Panc1 (cell line): ENCODE measurements around the gene LGALS3. TPM values are rescaled to one million over a fixed set of nuclear protein-coding genes. Genes with fewer than 3 reads are reported as not detected.

ENCODE experiments used
- ATAC-seq: fragments of 200-7000 bp; cut with Tn5 transposase; 2 replicates; pipeline ENCODE4 v1.9.1; 2020; ENCODE audit warnings: mild to moderate bottlenecking, moderate library complexity
- BruUV-seq: library from RNA; stranded (reverse); fragments of 400-500 nt; replicated peaks from 2 replicates; lab custom pipeline; 2021; lab: Mats Ljungman, UMichigan
- CTCF ChIA-PET: fragments of 300-600 bp; sonication (Branson Sonifier 250); formaldehyde crosslinking; loops from one replicate; lab custom pipeline; 2022; ENCODE audit warnings: antibody characterized with exemption; lab: Charles Lee
- POLR2A ChIA-PET: fragments of 300-600 bp; sonication (Branson Sonifier 250); formaldehyde crosslinking; loops from one replicate; lab custom pipeline; 2022; ENCODE audit warnings: antibody characterized with exemption; lab: Charles Lee
- DNase-seq: peaks from one replicate; pipeline ENCODE4 v3.0.0-alpha.2; 2010; ENCODE audit warnings: low read depth, low spot score
- H3K27ac ChIP-seq: 2 replicates; pipeline ENCODE4 v1.5.1; 2011; ENCODE audit warnings: mild to moderate bottlenecking, low read length, inconsistent platforms
- H3K27me3 ChIP-seq: fragments of 200-500 bp; sonication (Bioruptor generic); 2 replicates; pipeline ENCODE4 v1.6.0; 2014; ENCODE audit warnings: low read length, inconsistent platforms; ENCODE audit not compliant: control insufficient read depth, insufficient read depth
- H3K36me3 ChIP-seq: fragments of 200-500 bp; sonication (Bioruptor generic); 2 replicates; pipeline ENCODE4 v1.5.1; 2014; ENCODE audit warnings: inconsistent platforms, mild to moderate bottlenecking, low read length, moderate library complexity; ENCODE audit not compliant: control insufficient read depth, insufficient read depth
- H3K4me1 ChIP-seq: 2 replicates; pipeline ENCODE4 v1.5.1; 2011; ENCODE audit warnings: inconsistent platforms, mild to moderate bottlenecking, low read length, moderate library complexity; ENCODE audit not compliant: control insufficient read depth, insufficient read depth
- H3K4me3 ChIP-seq, 2 experiments: 2 replicates each; pipeline ENCODE4 v1.5.1; 2011 to 2012; ENCODE audit warnings: low read depth in 2 of 2, low read length in 2 of 2, mild to moderate bottlenecking in 2 of 2, inconsistent platforms in 1 of 2, moderate library complexity in 1 of 2
- H3K9me3 ChIP-seq: fragments of 200-500 bp; sonication (Bioruptor generic); 2 replicates; pipeline ENCODE4 v1.5.1; 2014; ENCODE audit warnings: low read depth, mild to moderate bottlenecking, inconsistent platforms, low read length, moderate library complexity; ENCODE audit not compliant: control insufficient read depth, insufficient read depth
- POLR2AphosphoS5 ChIP-seq: IDR thresholded peaks from 2 replicates; pipeline ENCODE4 v1.6.1; 2012; ENCODE audit warnings: mild to moderate bottlenecking, low read depth, low read length, moderate library complexity
- SIN3A ChIP-seq: IDR thresholded peaks from 2 replicates; pipeline ENCODE4 v1.6.1; 2012; ENCODE audit warnings: low read depth, mild to moderate bottlenecking, low read length, moderate library complexity, borderline replicate concordance; ENCODE audit not compliant: insufficient read depth
- TCF7L2 ChIP-seq: IDR thresholded peaks from 2 replicates; pipeline ENCODE4 v1.6.1; 2011; ENCODE audit warnings: mild to moderate bottlenecking, low read depth, low read length, inconsistent platforms
- in situ Hi-C: cut with HindIII; loops from 2 replicates; pipeline ENCODE4 v1.10.0; 2016; ENCODE audit warnings: low sequenced_read_pairs, low pct_unique_long_range_greater_than_20kb
- intact Hi-C: fragments of 100-400 bp; cut with micrococcal nuclease; formaldehyde crosslinking; loops from one replicate; pipeline ENCODE4 v1.10.0; 2022; ENCODE audit not compliant: unreplicated experiment
- total RNA-seq: library from RNA; stranded (reverse); gene quantifications from one replicate; pipeline ENCODE4 v1.2.1, GENCODE V29; 2021; ENCODE audit not compliant: unreplicated experiment
- TF ChIP-seq, protein P1 (sequence below): fragments of 450-650 bp; IDR thresholded peaks from 2 replicates; pipeline ENCODE4 v1.5.1; 2017; ENCODE audit warnings: mild to moderate bottlenecking
- TF ChIP-seq, protein P2 (sequence below), 2 experiments: IDR thresholded peaks; 2 replicates each; pipeline ENCODE4 v1.6.1; 2011 to 2012; ENCODE audit warnings: low read depth in 2 of 2, control low read depth in 1 of 2, low read length in 1 of 2, mild to moderate bottlenecking in 1 of 2, moderate library complexity in 1 of 2; ENCODE audit not compliant: insufficient read depth in 1 of 2

Gene LGALS3
- total RNA-seq, 1 experiment from 2014 or later, result 146 TPM

DNA sequence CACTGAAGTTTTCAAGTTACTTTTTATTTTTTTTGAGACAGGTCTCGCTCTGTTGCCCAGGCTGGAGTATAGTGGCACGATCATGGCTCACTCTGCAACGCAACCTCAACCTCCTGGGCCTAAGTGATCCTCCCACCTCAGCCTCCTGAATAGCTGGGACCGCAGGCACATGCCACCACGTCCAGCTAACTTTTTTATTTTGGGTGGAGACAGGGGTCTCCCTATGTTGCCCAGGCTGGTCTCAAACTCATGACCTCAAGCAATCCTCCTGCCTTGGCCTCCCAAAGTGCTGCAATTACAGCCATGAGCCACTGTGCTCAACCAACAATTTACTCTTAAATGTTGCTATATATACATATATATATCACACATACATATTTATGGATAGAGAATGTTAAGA is 27.4 kb upstream of the LGALS3 start:
- POLR2A ChIA-PET, result no interaction called here
- TF ChIP-seq, protein P1, sequence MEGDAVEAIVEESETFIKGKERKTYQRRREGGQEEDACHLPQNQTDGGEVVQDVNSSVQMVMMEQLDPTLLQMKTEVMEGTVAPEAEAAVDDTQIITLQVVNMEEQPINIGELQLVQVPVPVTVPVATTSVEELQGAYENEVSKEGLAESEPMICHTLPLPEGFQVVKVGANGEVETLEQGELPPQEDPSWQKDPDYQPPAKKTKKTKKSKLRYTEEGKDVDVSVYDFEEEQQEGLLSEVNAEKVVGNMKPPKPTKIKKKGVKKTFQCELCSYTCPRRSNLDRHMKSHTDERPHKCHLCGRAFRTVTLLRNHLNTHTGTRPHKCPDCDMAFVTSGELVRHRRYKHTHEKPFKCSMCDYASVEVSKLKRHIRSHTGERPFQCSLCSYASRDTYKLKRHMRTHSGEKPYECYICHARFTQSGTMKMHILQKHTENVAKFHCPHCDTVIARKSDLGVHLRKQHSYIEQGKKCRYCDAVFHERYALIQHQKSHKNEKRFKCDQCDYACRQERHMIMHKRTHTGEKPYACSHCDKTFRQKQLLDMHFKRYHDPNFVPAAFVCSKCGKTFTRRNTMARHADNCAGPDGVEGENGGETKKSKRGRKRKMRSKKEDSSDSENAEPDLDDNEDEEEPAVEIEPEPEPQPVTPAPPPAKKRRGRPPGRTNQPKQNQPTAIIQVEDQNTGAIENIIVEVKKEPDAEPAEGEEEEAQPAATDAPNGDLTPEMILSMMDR, result no peak
- no peak for TF ChIP-seq TCF7L2
- TF ChIP-seq, protein P2, sequence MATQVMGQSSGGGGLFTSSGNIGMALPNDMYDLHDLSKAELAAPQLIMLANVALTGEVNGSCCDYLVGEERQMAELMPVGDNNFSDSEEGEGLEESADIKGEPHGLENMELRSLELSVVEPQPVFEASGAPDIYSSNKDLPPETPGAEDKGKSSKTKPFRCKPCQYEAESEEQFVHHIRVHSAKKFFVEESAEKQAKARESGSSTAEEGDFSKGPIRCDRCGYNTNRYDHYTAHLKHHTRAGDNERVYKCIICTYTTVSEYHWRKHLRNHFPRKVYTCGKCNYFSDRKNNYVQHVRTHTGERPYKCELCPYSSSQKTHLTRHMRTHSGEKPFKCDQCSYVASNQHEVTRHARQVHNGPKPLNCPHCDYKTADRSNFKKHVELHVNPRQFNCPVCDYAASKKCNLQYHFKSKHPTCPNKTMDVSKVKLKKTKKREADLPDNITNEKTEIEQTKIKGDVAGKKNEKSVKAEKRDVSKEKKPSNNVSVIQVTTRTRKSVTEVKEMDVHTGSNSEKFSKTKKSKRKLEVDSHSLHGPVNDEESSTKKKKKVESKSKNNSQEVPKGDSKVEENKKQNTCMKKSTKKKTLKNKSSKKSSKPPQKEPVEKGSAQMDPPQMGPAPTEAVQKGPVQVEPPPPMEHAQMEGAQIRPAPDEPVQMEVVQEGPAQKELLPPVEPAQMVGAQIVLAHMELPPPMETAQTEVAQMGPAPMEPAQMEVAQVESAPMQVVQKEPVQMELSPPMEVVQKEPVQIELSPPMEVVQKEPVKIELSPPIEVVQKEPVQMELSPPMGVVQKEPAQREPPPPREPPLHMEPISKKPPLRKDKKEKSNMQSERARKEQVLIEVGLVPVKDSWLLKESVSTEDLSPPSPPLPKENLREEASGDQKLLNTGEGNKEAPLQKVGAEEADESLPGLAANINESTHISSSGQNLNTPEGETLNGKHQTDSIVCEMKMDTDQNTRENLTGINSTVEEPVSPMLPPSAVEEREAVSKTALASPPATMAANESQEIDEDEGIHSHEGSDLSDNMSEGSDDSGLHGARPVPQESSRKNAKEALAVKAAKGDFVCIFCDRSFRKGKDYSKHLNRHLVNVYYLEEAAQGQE (IDR thresholded peaks at IDR 0.05; ENCODE audit: insufficient read depth in 1 of 2, low read depth in 2 of 2, low read length in 1 of 2), result no peak
- TF ChIP-seq POLR2AphosphoS5, result no peak
- TF ChIP-seq SIN3A, result no peak
- CTCF ChIA-PET, result no interaction called here
- DNase-seq, result no peak
- Histone ChIP-seq H3K27ac (peak overlapping the region; percentile 96), H3K4me1 (peaks cover 27% of the 10 kb centered on the region), H3K27me3 (no peaks in the 10 kb centered on the region), H3K9me3 (no peaks in the 10 kb centered on the region), H3K4me3 (no peak overlapping the region), H3K36me3 (no peaks in the 10 kb centered on the region)
- 0 out of 2 replicates have a peak, but pooled peaks have one; percentile 3 for ATAC-seq
- in situ Hi-C loops (no loop called here), intact Hi-C loops (no loop called here)
- BruUV-seq, result no TSS peak

DNA sequence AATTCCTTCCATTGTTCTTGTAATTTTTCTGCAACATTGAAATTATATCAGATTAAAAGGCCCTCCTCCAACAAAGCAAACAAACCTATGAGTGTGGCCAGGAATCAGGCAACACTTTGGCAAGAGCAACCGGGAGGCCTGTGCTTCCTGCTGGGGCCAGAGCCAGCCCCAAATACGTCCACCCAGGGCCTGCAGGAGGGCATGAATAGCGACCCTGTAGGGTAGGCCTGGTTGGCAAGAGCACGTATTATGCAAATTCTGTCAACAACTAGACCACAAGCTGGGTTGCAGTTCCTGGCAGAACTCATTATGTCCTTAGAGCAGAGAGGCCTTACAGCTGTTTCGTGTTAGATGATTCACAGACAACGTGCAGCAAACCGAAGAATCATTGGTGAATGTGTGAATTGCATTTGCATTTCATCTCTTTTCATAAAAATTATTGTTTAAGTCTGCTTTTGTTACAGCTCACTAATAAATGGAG is 26.9 kb upstream of the LGALS3 start:
- ChIA-PET CTCF (no interaction called here), POLR2A (interaction anchor here (0.6 kb wide), 1 partner anchor 71 kb away, joined by 6 read pairs; no protein-coding TSS in a partner anchor)
- Histone ChIP-seq H3K9me3 (no peaks in the 10 kb centered on the region), H3K27me3 (no peaks in the 10 kb centered on the region), H3K36me3 (no peaks in the 10 kb centered on the region), H3K27ac (peak overlapping the region; percentile 96), H3K4me1 (peaks cover 27% of the 10 kb centered on the region), H3K4me3 (no peak overlapping the region; a peak in 1 of 4 replicates)
- intact Hi-C loops (no loop called here), in situ Hi-C loops (no loop called here)
- no peak for TF ChIP-seq TCF7L2
- TF ChIP-seq POLR2AphosphoS5, result peak; percentile 50; the same call in 1 of the 2 replicates
- TF ChIP-seq, protein P2 (IDR thresholded peaks at IDR 0.05; ENCODE audit: insufficient read depth in 1 of 2, low read depth in 2 of 2, low read length in 1 of 2), result no peak
- TF ChIP-seq, protein P1, result no peak
- no peak for TF ChIP-seq SIN3A
- no TSS peak for BruUV-seq
- ATAC-seq, result peak; percentile 83
- peak; percentile 74 for DNase-seq
